Colonic mucosa (tissue), 4 donors: Measurements from ENCODE around the gene RAB30. TPM values are rescaled to one million over a fixed set of nuclear protein-coding genes. Genes with fewer than 3 reads are reported as not detected.

Experiments
- DNase-seq: peaks from one replicate; pipeline ENCODE4 v3.0.0-alpha.2; 2020
- H3K27ac ChIP-seq: fragments of 200-600 bp; one replicate; pipeline ENCODE4 v1.8.0; 2021
- H3K27me3 ChIP-seq: fragments of 200-600 bp; one replicate; pipeline ENCODE4 v1.8.0; 2021
- H3K36me3 ChIP-seq: fragments of 200-600 bp; one replicate; pipeline ENCODE4 v1.8.0; 2021
- H3K4me1 ChIP-seq: fragments of 200-600 bp; one replicate; pipeline ENCODE4 v1.8.0; 2021; ENCODE audit warnings: mild to moderate bottlenecking
- H3K4me3 ChIP-seq: fragments of 200-600 bp; one replicate; pipeline ENCODE4 v1.8.0; 2021
- H3K9ac ChIP-seq, 2 donors: one replicate each; pipeline ENCODE4 v1.7.0; 2013; ENCODE audit warnings: control low read depth in 2 of 2, low read depth in 2 of 2, low read length in 2 of 2
- H3K9me3 ChIP-seq: fragments of 200-600 bp; one replicate; pipeline ENCODE4 v1.8.0; 2021
- intact Hi-C: fragments of 100-400 bp; cut with DNase I; formaldehyde crosslinking; loops from one replicate; pipeline ENCODE4 v1.14.1; 2022
- total RNA-seq, 2 donors: library from RNA; stranded (reverse); fragmentation: NEBNext Ultra II Directional in 1 of 2; extraction: Animal tissue kit (Norgen Biotek cat#: 25700) in 1 of 2; gene quantifications; one replicate each; pipeline ENCODE4 v1.2.1, GENCODE V29; 2021
- TF ChIP-seq, protein P1 (sequence below): fragments of 200-600 bp; IDR thresholded peaks from one replicate; pipeline ENCODE4 v1.8.0; 2022; ENCODE audit warnings: antibody characterized with exemption, mild to moderate bottlenecking
- donor health status: healthy.
- donor health status: DM: no; HTN: no; CAD: no.
- donor health status: DM: no; HTN: no; CAD: no.

RAB30 gene
- total RNA-seq, 2 donors from 2014 or later: 6.3 to 16.9 TPM

DNA sequence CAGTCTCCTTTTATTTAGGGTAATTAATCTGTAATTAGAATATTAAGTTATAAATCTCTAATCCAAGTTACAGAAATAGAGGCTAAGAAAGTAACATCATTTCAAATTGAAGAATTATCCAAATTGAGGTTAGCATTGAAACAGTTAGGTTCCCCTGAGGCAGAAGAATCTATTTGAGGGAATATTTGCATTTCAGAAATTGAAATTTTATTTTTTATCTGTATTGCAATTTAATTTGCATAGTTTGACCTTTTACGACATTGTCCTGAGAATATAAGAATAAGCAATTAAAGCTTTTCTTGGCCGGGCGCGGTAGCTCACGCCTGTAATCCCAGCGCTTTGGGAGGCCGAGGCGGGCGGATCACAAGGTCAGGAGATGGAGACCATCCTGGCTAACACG is 142.6 kb downstream of the RAB30 start:
- no peaks in the 10 kb centered on the region for H3K27me3 ChIP-seq
- TF ChIP-seq, protein P1, sequence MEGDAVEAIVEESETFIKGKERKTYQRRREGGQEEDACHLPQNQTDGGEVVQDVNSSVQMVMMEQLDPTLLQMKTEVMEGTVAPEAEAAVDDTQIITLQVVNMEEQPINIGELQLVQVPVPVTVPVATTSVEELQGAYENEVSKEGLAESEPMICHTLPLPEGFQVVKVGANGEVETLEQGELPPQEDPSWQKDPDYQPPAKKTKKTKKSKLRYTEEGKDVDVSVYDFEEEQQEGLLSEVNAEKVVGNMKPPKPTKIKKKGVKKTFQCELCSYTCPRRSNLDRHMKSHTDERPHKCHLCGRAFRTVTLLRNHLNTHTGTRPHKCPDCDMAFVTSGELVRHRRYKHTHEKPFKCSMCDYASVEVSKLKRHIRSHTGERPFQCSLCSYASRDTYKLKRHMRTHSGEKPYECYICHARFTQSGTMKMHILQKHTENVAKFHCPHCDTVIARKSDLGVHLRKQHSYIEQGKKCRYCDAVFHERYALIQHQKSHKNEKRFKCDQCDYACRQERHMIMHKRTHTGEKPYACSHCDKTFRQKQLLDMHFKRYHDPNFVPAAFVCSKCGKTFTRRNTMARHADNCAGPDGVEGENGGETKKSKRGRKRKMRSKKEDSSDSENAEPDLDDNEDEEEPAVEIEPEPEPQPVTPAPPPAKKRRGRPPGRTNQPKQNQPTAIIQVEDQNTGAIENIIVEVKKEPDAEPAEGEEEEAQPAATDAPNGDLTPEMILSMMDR: no peak
- no peaks in the 10 kb centered on the region for H3K36me3 ChIP-seq
- intact Hi-C loops: no loop called here
- H3K9me3 ChIP-seq: no peaks in the 10 kb centered on the region
- DNase-seq: no peak
- H3K4me1 ChIP-seq: no peaks in the 10 kb centered on the region
- no peak overlapping the region for H3K4me3 ChIP-seq
- no peak overlapping the region for H3K27ac ChIP-seq
- H3K9ac ChIP-seq: no peak overlapping the region

DNA sequence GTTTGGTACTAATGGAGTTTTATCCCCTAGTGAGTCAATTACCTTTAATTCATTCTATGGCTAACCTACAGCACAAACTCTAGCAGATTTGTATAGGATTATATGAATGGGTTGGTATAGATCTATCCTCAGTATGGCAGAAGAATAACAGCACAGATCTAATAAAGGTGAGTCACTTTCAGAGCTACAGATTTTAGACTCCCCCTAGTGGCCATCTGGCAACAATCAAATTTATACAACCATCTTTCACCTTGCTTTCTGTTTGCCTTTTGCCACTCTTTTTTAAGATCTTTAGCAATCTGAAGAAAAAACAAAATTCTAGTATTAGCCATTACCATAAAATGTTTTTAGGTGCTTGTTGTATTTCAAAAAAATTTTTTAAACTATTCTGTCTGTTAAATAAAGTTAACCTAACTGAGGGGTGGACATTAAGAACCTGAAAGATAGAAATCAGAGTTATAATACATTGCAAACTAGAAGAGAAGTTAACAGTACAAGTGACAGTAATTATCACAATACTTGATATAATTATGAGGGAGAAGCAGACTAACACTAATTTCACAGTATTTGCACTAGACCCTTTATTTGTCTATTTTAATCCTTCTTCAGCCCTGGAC is 144.3 kb downstream of the RAB30 start:
- peak; percentile 42 for DNase-seq
- H3K9ac ChIP-seq: no peak overlapping the region
- H3K36me3 ChIP-seq: no peaks in the 10 kb centered on the region
- H3K27me3 ChIP-seq: no peaks in the 10 kb centered on the region
- no peak overlapping the region for H3K4me3 ChIP-seq
- H3K27ac ChIP-seq: no peak overlapping the region
- no peaks in the 10 kb centered on the region for H3K9me3 ChIP-seq
- H3K4me1 ChIP-seq: no peaks in the 10 kb centered on the region
- TF ChIP-seq, protein P1: peak; percentile 85
- intact Hi-C loops: no loop called here

DNA sequence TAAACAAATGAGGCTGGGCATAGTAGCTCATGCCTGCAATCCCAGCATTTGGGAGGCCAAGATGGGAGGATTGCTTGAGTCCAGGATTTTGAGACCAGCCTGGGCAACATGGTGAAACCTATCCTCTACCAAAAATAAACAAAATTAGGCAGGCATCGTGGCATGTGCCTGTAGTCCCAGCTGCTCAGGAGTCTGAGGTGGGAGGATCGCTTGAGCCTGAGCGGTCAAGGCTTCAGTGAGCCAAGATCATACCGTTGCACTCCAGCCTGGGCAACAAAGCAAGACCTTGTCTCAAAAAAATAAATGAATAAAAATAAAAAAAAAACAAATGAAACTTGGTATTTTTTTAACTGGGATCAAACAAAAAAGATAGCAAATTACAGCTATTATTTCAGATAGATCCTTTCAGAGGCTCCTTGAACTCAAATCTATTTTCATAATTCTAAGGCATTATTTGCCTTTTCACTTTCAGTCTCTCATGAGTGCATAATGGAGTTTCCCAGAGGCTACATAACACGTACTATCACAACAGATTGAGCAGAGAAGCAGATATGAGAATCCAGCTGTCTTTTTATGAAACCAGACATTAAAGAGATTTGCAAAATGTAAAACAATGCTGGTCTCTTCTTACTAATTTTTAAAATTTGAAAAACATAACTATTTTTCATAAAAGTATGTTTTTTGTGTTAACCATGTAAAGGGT is 147.0 kb downstream of the RAB30 start:
- H3K27me3 ChIP-seq: no peaks in the 10 kb centered on the region
- H3K36me3 ChIP-seq: no peaks in the 10 kb centered on the region
- no peak overlapping the region for H3K4me3 ChIP-seq
- TF ChIP-seq, protein P1: no peak
- intact Hi-C loops: no loop called here
- H3K27ac ChIP-seq: no peak overlapping the region
- H3K4me1 ChIP-seq: no peaks in the 10 kb centered on the region
- no peak for DNase-seq
- H3K9me3 ChIP-seq: no peaks in the 10 kb centered on the region
- no peak overlapping the region for H3K9ac ChIP-seq

Other genes with a start within 250 kb of the RAB30 start
- 10 to 100 TPM; 24.9 to 41.3 TPM for gene PRCP, start 171.5 kb downstream of the RAB30 start, total RNA-seq
- gene DDIAS, start 170.2 kb downstream of the RAB30 start, total RNA-seq: 1 to 10 TPM; 2.5 to 7.8 TPM
- 10 to 100 TPM; 39.2 to 46.0 TPM for gene PCF11, start 85.2 kb upstream of the RAB30 start, total RNA-seq
- 1 to 10 TPM; 8.0 to 8.2 TPM for gene ANKRD42, start 121.8 kb upstream of the RAB30 start, total RNA-seq
- gene CCDC90B, start 214.5 kb upstream of the RAB30 start, total RNA-seq: 10 to 100 TPM; 26.1 to 27.3 TPM